ENCODE measurements around the gene DMRTC1B.
"Not testable (repeated sequence)": the region's sequence is repeated elsewhere in the genome, so short reads cannot be mapped to it uniquely, and the experiment has no call there.

GRCh38 chrX:72777467-72777790 lies 739 bp downstream of the DMRTC1B start:
- TF ChIP-seq REST (tag by site-specific recombination; IDR thresholded peaks at IDR 0.05); CTCF (tag by site-specific recombination; IDR thresholded peaks at IDR 0.05); ZNF530 (tag by site-specific recombination; IDR thresholded peaks at IDR 0.05; ENCODE audit: low read depth); ZNF37A (tag by site-specific recombination; IDR thresholded peaks at IDR 0.05); ZNF24 (tag by site-specific recombination; IDR thresholded peaks at IDR 0.05); GLI4 (tag by site-specific recombination; IDR thresholded peaks at IDR 0.05); TCF7L2 (IDR thresholded peaks at IDR 0.05; ENCODE audit: borderline replicate concordance, low read depth, low read length); HOXC10 (CRISPR knock-in tag; IDR thresholded peaks at IDR 0.05): not testable (repeated sequence)

Data from HEK293 (cell line).